Inflammatory macrophage (primary cell): ENCODE data around the gene XRCC5.
A peak's percentile ranks its signal among the peaks of the same experiment; 100 is the strongest.
"Not testable (repeated sequence)": the region's sequence is repeated elsewhere in the genome, so short reads cannot be mapped to it uniquely, and the experiment has no call there.

Experiments used
- DNase-seq, 2 donors: peaks; one replicate each; pipeline ENCODE4 v3.0.0-alpha.2; 2020 to 2022

The XRCC5 gene

GRCh38 chr2:216119146-216119545 is 10.0 kb downstream of the XRCC5 start:
- no peak for DNase-seq

- no peak for DNase-seq
These were observed 10.8 kb downstream of the XRCC5 start for GRCh38 chr2:216119986-216120385.

- DNase-seq, result no peak
These were observed 12.1 kb downstream of the XRCC5 start for GRCh38 chr2:216121255-216121654.

DNA sequence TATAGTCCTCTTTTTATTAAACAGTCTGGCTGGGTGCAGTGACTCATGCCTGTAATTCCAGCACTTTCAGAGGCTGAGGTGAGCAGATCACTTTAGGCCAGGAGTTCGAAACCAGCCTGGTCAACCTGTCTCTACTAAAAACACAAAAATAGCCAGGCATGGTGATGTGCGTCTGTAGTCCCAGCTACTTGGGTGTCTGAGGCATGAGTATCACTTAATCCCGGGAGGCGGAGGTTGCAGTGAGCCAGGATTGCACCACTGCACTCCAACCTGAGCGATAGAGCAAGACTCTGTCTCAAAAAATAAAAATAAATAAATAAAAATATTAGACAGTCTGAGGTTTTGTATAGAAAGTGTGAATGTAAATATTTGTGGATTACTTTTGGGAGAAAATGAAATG is 17.8 kb downstream of the XRCC5 start:
- DNase-seq, result no peak

DNA sequence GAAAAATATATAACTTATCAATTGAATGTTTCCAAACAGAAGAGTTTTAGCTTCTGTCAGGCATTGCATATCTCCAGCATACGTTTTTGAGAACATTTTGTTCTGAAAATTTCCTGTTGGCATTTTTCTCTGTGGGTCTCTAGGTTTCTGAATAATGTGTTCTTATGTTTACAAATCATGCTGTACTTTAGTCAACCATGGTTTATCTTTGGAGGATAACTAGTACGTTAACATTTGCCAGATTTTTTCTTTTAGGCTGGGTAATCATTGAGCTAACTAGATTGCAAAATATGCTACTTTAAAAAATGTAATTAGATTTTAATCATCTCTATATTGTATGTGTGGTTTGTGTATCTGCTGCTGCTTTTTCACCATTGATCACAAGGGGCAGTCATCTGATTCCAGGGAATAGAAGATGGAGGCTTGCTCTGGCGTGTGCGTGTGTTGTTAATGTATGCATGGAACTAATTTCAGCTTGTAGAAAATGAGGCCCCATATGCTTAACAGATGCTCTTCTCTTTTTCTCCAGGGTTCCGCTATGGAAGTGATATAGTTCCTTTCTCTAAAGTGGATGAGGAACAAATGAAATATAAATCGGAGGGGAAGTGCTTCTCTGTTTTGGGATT is 21.3 kb downstream of the XRCC5 start:
- DNase-seq, result no peak

- peak; percentile 20 to 40 for DNase-seq
These were observed 22.2 kb downstream of the XRCC5 start for GRCh38 chr2:216131175-216131926.

GRCh38 chr2:216132585-216132984 is 23.4 kb downstream of the XRCC5 start:
- no peak for DNase-seq

DNA sequence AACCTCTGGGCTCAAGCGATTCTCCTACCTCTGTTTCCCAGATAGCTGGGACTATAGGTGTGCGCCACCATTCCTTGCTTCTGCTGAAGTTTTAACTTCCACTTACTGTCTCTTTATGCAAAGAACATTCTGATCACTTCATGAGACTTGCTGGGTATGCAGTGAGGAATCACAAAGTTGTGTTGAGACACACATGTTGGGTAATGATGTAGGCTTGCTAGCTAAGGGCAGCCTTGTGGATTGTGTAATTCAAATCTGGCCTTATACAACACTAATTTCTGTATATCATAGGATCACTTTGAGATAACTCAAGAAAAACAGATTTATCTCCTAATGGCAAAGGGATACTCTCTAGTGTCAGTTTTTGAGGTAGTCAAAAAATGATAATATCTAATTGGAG is 24.2 kb downstream of the XRCC5 start:
- DNase-seq, result peak; percentile 53 to 64

DNA sequence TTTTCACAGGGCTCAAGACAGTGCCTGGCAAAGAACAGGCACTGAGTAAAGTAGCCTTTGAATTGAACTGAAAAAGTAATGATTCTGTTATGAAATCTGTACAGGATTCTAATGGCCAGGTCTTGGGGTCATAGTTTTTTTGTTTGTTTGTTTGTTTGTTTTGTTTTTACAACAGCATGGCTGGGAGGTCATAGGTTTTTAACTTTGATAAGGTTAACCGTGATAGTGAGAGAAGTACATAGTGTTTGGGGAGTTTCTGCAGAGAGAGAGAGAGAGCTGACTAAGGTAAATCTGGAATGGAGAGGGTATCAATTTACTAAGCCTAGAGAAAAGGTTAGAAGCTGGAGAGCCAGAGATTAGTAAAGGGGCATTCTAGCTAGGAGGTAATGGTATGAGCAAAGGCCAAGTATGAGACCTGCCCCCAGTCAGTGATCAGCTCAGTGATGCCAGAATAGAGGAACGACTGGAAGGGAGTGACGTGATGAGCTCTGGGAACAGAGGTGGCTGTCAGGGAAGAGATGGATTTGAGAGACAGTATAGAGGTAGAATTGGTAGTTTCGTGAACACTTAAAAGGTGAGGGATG is 25.9 kb downstream of the XRCC5 start:
- DNase-seq, result no peak

GRCh38 chr2:216139884-216140283 is 30.7 kb downstream of the XRCC5 start:
- no peak for DNase-seq

DNA sequence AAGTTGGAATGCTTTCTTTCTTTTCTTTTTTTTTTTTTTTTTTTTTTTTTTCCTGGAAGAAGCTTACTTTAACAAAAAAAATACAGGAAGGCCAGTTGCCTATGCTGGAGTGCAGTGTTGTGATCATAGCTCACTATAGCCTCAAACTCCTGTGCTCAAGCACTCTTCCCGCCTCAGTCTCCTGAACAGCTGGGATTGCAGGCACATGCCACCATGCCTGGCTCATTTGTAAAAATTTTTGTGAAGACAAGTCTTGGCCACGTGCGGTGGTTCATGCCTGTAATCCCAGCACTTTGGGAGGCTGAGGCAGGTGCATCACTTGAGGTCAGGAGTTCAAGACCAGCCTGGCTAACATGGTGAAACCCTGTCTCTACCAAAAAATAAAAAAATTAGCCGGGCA is 32.4 kb downstream of the XRCC5 start:
- not testable (repeated sequence) for DNase-seq

GRCh38 chr2:216142540-216142939 is 33.4 kb downstream of the XRCC5 start:
- no peak for DNase-seq

- DNase-seq, result no peak
These were observed 35.2 kb downstream of the XRCC5 start for GRCh38 chr2:216144372-216144771.

DNA sequence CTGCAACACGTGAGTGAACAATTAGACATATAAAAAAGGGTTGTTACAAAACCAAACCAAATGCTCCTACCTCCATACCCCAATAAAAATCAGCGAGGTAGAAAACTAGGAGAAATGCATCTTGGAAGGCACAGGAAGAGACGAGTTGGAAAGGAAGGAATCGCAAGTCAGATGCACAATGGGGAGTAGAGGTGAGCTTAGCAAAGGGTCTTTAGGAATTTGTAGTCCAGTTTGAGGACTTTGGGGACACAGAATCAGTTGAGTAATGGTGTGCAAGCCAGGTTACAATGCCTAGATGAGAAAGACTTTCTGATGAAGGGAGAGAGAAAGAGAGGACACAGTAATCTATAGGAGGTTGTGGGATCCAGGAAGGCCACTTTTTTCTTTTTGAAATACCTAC is 35.7 kb downstream of the XRCC5 start:
- DNase-seq, result no peak

DNA sequence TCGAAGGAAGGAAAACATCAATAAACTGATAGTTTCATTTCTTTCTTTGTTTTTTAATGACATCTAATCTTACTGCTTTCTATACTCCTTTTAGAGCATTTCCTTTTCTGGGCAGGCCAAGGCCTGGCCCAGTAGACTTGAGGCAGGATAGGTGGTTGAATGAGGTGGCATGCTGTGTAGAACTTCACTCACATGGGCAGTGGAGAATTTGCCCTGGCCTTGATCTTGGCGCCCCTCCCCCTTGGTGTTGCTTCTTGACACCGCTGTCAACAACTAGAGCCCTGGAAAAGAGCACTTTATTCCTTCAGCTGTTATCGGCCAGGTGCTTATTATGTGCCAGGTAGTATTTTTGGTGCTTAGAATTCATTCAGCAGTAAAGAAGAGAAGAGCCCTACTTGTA is 37.4 kb downstream of the XRCC5 start:
- DNase-seq, result no peak

DNA sequence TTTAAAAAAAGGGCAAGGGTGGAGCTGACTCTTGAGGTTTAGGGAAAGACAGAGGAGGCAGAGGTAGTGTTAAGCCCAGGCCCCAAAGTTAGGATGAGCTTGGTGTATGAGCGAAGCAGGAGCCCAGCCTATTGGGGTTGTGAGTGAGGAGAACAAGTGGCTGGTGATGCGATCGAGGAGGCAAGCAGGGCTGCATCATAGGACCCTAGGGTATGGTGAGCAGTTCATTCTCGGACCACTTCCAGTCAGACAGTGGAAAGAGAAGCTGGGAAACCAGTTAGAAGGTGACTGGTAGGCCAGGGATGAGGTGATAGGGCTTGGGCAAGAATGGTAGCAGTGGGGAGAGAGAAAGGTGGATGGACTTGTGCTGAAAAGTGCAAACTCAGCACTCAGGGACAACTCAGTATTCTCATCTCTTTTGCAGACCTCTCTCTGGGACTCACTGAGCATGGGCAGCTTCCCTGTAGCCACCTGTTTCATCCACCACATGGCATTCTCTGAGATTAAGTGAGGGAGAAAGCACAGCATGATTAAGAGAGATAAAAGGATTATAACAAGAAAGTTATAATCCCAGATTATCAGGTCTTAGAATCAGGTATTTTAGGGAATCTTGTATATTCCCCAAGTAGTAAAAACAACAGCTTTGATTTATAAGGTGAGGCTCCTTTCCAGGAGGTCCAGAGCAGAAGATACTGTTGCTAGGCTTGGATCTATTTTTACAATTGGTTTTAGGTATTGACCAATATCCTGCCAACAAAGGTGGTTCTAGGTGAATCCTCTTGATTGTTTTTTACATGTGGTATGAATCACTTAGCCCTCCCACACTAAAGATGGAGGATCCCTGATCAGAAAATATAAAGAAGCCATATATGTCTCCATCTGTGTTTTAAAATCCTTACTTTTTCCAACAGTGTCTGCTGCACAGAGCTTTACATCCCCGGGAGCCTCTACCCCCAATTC is 38.3 kb downstream of the XRCC5 start:
- DNase-seq, result no peak

DNA sequence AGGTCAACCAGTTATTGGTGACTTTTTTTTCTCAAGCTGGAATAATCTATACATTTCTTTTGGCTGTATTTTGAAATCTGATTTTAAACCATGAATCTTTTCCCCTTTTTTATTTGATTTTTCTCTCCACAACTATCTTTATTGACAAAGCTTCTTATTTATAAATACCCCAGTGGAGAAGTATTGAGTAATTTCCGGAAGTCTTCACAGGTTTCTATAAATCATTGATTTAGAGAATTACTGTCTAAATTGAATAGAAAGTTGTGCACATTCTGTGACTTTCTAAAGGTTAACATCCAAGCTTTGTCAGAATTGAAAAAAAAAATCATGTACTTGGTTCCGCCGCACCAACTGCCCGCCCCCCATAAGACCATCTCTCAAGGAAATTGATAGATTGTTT is 39.8 kb downstream of the XRCC5 start:
- DNase-seq, result no peak

DNA sequence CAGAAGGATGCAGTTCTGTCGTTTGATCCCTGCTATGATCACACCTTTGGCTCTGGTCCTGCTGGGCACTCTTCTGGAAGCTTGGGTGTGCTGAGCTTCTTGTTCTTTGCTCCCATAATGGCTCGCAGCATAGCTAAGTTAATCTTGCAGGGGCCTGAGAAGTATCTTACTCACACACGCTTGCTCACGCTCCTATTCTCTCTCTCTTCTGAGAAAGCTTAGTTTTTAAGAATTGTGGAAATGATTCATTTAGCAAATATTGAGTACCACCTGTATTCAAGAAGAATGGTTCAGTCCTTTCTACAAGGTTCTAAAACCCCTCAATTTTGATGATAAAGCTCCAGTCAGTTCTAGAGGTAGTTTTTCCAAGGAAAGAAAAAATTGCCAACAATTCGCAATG is 40.6 kb downstream of the XRCC5 start:
- DNase-seq, result no peak

DNA sequence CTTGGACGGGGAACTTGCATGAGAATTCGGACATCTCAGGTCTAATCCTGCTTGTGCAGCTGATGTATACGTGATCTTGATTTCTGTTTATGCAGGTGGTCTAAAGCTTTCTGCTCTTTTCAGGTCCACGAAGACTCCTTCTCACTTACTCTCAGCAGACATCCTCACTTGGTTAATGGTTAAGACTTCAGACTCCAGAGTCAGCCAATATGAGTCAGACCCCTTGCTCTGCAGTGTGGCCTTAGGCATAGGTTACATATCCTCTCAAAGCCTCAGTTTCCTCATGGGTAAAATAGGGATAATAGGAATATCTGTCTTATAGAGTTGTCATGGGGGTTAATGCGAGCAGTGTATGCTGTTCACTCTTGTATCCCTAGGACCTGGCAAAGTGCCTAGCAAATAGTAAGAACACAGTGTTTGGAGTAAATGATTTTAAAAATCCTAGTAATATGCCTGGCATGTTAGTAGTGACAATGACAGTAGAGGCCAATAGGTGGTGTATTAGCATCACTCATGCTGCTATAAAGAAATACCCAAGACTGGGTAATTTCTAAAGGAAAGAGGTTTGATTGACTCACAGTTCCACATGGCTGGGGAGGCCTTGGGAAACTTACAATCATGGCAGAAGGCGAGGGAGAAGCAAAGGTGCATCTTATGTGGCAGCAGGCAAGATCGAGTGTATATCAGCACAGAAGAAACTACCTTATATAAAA is 42.3 kb downstream of the XRCC5 start:
- no peak for DNase-seq

- DNase-seq, result no peak
These were observed 46.8 kb downstream of the XRCC5 start for GRCh38 chr2:216155954-216156353.

DNA sequence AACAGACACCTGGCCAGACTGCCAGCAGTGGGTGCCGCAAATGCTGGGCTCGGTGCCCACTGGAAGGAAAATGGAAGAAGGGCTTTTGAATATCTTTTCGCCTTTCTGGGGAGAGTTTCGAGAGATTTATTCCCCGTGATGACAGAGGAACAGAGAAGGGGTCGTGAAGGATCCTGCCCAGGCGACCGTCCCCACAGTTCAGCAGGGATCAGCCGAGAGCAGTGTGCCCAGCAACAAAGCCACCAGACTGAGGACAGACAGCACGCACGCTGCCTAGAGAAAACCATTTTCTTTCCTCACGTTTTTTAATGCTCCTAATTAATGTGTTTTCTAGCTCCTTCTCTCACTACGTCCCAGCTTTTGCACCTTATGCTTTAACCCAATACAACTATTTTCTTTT is 47.7 kb downstream of the XRCC5 start:
- DNase-seq, result no peak

DNA sequence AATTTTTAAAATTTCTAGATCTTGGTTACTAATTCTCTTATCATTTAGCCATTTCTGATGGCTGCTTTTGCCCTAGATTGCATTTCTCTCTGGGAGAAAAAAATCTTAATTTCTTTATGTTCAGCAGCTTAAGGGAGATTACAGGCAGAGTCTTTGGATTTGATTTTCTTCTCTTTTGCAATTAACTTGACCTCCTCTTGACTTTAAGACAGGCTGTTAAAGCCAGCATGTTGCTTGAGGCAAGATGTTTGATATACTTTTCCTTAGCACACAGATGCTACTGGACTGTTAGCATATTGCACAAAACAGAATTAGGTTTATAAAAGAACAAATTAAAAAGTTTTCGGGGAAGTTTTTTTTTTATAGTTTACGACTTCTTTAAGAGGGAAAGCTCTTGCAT is 50.0 kb downstream of the XRCC5 start:
- DNase-seq, result no peak
